Motor neuron (in vitro differentiated cells): Measurements from ENCODE around the gene ABHD17C. TPM values are rescaled to one million over a fixed set of nuclear protein-coding genes. Genes with fewer than 3 reads are reported as not detected.

ENCODE experiments used
- ATAC-seq, 8 experiments: fragments of 200-7000 bp; cut with Tn5 transposase; replicated peaks in 6 of 8; 2 replicates each; pipeline ENCODE4 v1.8.0; 2021; ENCODE audit warnings: mild to moderate bottlenecking in 8 of 8, moderate library complexity in 8 of 8
- H3K27ac ChIP-seq, 2 donors: fragments of 250-450 bp; sonication (Bioruptor Pico); 2 replicates each; pipeline ENCODE4 v1.9.0; 2021; ENCODE audit warnings: antibody characterized with exemption in 2 of 2, mild to moderate bottlenecking in 2 of 2, moderate library complexity in 1 of 2
- H3K4me1 ChIP-seq, 2 donors: fragments of 250-450 bp; sonication (Bioruptor Pico); replicated peaks in 1 of 2; 2 replicates each; pipeline ENCODE4 v1.6.1; 2021; ENCODE audit warnings: antibody characterized with exemption in 2 of 2, mild to moderate bottlenecking in 2 of 2, moderate library complexity in 1 of 2
- H3K4me3 ChIP-seq, 5 donors: fragments of 250-450 bp; sonication (Bioruptor Pico); 2 replicates each; pipeline ENCODE4 v1.9.0; 2021; ENCODE audit warnings: antibody characterized with exemption in 5 of 5, mild to moderate bottlenecking in 5 of 5, moderate library complexity in 4 of 5
- WGBS, 10 experiments: fragments of 450-650 bp; shearing (Covaris generic); methylation state at CpG; one replicate each; pipeline ENCODE4 v1.0.0; 2022; 5-methylcytosine and 5-hydroxymethylcytosine counted together
- in situ Hi-C, 9 experiments: fragments of 400-800 bp; cut with MboI; loops; one replicate each; pipeline ENCODE4 v1.15.0; 2021; ENCODE audit warnings: low sequenced_read_pairs in 9 of 9, low pct_unique_long_range_greater_than_20kb in 2 of 9; ENCODE audit not compliant: unreplicated experiment in 9 of 9
- total RNA-seq, 8 experiments: library from RNA; unstranded; fragments of 300-600 nt; gene quantifications; 2 replicates each; pipeline versions ENCODE4 v1.2.3 to v1.2.4, GENCODE V29; 2022

ABHD17C gene
- total RNA-seq, 8 experiments from 2014 or later = 6.8 to 19.7 (median 9.0) TPM

DNA sequence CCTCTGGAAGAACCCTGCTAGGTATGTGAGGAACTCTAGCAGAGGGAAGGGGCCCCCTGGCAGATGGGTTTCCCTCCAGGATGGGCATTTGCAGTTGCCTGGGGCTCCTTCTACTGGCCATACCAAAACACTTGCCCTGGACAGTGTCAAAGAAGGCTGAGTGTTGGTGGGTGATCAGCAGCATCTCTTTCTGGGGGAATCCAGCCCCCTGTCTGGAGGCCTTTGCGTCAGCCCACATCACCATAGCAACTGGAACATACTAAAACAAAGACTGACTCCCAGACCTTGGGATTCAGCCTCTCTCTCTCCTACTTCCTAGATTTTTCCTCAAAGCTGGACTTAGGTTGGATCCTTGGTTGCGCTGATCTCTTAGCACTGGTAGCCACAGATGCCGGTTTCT is 92.2 kb downstream of the ABHD17C start:
- WGBS, 10 experiments = 83 to 100% (median 93%) methylated on average over 1 of the region's 3 CpGs; no CpG with 5 or more reads in 6 of the 10 experiments
- peaks cover 0 to 6% of the 10 kb centered on the region in 2 donors for H3K4me1 ChIP-seq
- peak in 4 of 8 experiments; percentile 6 to 63 (median 42) for ATAC-seq
- in situ Hi-C loops = loop anchor here in 4 of 9 experiments (25.0 kb wide), 3 partner anchors 175 to 325 kb away; no protein-coding TSS in a partner anchor
- no peak overlapping the region for H3K4me3 ChIP-seq
- no peak overlapping the region for H3K27ac ChIP-seq

DNA sequence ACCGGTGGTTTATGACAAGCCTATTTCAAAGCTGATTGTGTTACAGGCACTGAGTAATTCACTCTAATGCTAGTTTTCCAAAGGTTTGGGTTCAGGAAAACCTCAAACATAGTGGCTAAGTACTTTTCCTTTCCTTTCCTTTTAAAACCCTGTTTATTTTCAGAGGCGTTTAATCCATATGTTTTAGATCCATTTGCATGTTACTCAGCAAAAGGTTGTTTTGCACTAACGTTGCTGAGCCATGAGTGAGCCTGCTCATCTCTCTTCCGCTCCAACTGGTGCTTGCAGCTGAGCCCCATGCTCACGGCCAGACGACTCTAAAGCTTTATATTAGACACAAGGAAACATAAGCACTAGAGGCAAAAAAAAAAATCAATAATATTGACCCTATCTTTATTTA is 93.4 kb downstream of the ABHD17C start:
- H3K4me3 ChIP-seq = no peak overlapping the region
- WGBS, 10 experiments = 26 to 100% (median 60%) methylated on average over 1 to 6 of the region's 6 CpGs; no CpG with 5 or more reads in 1 of the 10 experiments
- in situ Hi-C loops = loop anchor here in 4 of 9 experiments (25.0 kb wide), 3 partner anchors 174 to 326 kb away; no protein-coding TSS in a partner anchor

DNA sequence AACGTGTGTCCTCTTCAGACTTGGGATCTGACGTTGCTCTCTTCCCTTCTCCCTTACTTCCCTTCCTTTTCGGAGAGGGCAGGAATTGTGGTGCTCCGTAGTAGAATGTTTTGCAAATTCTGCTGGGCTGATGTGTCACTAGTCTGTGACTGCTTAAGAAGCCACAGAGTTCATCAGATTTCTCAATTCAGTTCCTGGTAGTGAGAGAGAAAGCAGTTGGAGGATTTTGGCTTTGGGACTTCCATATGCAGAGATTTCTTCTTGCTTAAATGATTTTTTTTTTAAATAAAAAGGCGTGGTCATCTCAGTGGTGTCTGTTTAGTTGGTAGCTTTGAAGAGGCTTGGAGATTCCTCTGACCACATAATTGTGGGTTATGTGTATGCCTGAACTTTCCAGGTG is 94.2 kb downstream of the ABHD17C start:
- 0 to 68% (median 40%) methylated on average over 1 to 4 of the region's 5 CpGs; no CpG with 5 or more reads in 5 of the 10 experiments for WGBS, 10 experiments
- in situ Hi-C loops = loop anchor here in 4 of 9 experiments (25.0 kb wide), 3 partner anchors 173 to 327 kb away; no protein-coding TSS in a partner anchor
- peaks cover 0 to 6% of the 10 kb centered on the region in 2 donors for H3K4me1 ChIP-seq
- ATAC-seq = peak in 3 of 8 experiments; percentile 14 to 46 (median 19)
- H3K4me3 ChIP-seq = no peak overlapping the region
- H3K27ac ChIP-seq = no peak overlapping the region

More for the DNA sequence above, 93.4 kb downstream of the ABHD17C start:
- no peak for ATAC-seq
- Histone ChIP-seq H3K4me1 (peaks cover 0 to 6% of the 10 kb centered on the region in 2 donors), H3K27ac (no peak overlapping the region)

DNA sequence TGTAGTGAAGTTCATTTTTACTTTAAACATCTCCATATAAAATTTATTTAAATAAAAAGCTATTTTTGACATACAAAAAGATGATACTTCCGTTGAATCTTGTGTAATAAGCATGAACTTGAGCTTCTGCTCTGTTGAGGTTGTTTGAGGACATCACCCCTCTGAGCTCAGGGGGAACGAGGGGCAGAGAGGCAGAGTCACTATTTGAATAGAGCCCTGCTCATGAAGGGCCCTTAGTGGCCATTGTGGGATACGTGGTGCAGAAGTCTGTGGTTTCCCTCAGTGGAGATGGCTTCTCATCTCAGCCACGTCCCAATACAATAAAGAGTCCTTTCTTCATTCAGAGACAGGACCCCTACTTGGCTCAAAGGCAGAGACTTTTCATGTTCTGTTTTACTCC is 94.7 kb downstream of the ABHD17C start:
- 28 to 100% (median 80%) methylated on average over 1 to 3 of the region's 4 CpGs for WGBS, 10 experiments
- peak in 1 of 8 experiments; percentile 0 for ATAC-seq
- Histone ChIP-seq H3K27ac (no peak overlapping the region), H3K4me1 (peaks cover 0 to 6% of the 10 kb centered on the region in 2 donors), H3K4me3 (no peak overlapping the region)
- in situ Hi-C loops = loop anchor here in 4 of 9 experiments (25.0 kb wide), 3 partner anchors 173 to 327 kb away; no protein-coding TSS in a partner anchor

DNA sequence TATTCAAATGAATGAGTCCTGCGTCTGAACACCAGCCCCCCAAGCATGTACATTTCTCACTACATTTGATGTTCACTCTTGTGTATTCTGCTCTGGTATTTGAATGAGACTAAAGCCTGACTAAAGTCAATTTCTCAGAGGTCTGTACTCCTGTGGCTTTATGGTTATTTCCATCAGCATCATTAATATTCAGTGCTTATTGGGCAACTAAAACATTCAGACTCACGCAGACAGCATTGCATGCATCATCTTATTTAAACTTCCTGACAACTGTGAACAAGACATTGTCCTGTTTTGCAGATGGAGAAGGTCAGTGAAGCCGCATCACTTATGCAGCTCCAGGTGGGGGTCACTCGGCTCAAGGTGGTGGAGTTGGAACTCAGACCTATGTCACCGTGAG is 95.1 kb downstream of the ABHD17C start:
- H3K4me3 ChIP-seq = no peak overlapping the region
- ATAC-seq = no peak
- WGBS, 10 experiments = 72 to 100% (median 90%) methylated on average over 1 to 5 of the region's 5 CpGs
- peaks cover 0 to 6% of the 10 kb centered on the region in 2 donors for H3K4me1 ChIP-seq
- no peak overlapping the region for H3K27ac ChIP-seq
- in situ Hi-C loops = loop anchor here in 4 of 9 experiments (25.0 kb wide), 3 partner anchors 172 to 328 kb away; no protein-coding TSS in a partner anchor

DNA sequence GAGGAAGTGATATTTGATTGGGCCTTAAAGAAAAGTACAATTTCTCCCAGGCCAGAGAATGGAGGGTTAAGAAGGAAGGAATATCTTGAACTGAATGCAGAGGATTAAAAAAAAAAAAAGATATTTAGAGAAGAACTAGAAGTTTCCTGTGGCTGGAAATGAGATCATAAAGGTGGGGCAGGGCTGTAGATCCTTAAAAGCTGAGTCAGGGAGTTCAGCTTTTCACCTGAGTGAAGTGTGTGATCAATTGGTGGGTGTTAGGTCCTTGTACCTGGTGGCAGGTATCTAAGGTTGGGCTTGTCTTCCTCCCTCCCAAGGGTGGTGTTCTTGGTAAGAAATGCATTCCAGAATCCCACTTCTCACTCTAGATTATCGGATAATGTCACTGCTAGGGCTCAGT is 95.9 kb downstream of the ABHD17C start:
- Histone ChIP-seq H3K4me1 (peaks cover 0 to 6% of the 10 kb centered on the region in 2 donors), H3K4me3 (no peak overlapping the region), H3K27ac (no peak overlapping the region)
- in situ Hi-C loops = loop anchor here in 4 of 9 experiments (25.0 kb wide), 3 partner anchors 171 to 329 kb away; no protein-coding TSS in a partner anchor
- no peak for ATAC-seq
- WGBS, 10 experiments = 67 to 100% (median 100%) methylated on average over 1 of the region's 1 CpG; no CpG with 5 or more reads in 4 of the 10 experiments

DNA sequence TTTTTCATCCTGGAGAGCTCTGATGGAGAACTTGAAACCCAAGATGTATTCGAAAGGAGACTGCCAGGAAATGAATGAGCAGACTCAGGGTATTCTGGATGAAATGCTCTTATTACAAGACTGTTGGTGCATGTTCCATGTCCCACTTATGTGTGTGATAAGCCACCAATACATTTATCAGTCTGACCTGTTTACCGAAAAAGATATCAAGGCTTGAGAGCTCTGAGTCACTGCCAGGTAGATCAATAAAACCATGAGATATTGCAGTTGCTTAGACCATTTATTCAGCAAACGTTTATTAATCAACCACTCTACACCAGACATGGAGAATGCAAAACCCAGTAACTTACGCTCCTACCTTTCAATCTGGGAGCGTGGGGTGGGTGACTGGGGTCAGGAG is 101.3 kb downstream of the ABHD17C start:
- peak in 5 of 8 experiments; percentile 60 to 85 (median 66) for ATAC-seq
- Histone ChIP-seq H3K27ac (no peak overlapping the region), H3K4me3 (no peak overlapping the region), H3K4me1 (peaks cover 3 to 6% of the 10 kb centered on the region in 2 donors)
- in situ Hi-C loops = loop anchor here in 4 of 9 experiments (25.0 kb wide), 3 partner anchors 166 to 334 kb away; no protein-coding TSS in a partner anchor
- 39 to 87% (median 54%) methylated on average over 2 to 5 of the region's 5 CpGs; no CpG with 5 or more reads in 1 of the 10 experiments for WGBS, 10 experiments

DNA sequence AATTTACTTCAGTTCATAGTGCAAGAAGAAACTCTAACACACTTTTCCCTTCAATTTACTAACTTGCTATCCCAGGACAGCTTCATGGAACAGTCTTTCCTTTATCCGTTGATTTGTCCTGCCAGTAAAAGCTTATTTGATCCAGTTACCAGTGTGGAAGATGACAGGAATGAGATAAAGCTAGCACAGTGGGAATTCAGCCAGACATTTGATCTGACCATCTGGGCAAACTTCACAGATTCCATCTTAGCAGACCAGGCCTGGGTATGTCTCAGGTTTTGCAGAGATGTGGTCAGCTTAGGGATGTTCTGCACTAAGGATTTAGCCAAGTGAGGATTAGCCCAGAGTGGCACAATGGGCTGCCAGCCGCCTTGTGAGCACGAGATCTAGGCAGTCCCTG is 103.8 kb downstream of the ABHD17C start:
- ATAC-seq = no peak
- in situ Hi-C loops = loop anchor here in 4 of 9 experiments (25.0 kb wide), 3 partner anchors 163 to 337 kb away; no protein-coding TSS in a partner anchor
- no peak overlapping the region for H3K27ac ChIP-seq
- no peak overlapping the region for H3K4me3 ChIP-seq
- 79 to 100% (median 95%) methylated on average over 1 to 3 of the region's 3 CpGs; no CpG with 5 or more reads in 2 of the 10 experiments for WGBS, 10 experiments
- peaks cover 3 to 6% of the 10 kb centered on the region in 2 donors for H3K4me1 ChIP-seq

DNA sequence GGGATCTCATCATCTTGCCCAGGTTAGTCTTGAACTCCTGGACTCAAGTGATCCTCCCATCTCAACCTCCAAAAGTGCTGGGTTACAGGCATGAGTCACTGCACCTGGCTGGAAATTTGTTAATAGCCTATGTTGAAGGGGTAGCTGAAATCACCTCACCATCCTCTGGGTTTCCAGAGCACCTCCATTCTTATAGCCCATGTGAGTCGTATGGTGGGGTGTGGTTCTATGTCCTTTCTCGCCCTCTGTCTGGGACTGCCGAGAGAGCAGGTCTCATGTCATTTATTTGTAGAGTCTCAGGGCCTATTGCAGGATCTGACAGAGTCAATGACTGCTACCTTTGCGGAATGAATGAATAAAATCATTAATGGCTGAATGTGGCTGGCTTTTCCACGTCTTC is 105.0 kb downstream of the ABHD17C start:
- Histone ChIP-seq H3K4me3 (no peak overlapping the region), H3K27ac (no peak overlapping the region), H3K4me1 (peaks cover 3 to 6% of the 10 kb centered on the region in 2 donors)
- in situ Hi-C loops = no loop called here
- 26 to 100% (median 60%) methylated on average over 1 to 4 of the region's 5 CpGs; no CpG with 5 or more reads in 1 of the 10 experiments for WGBS, 10 experiments
- no peak for ATAC-seq

DNA sequence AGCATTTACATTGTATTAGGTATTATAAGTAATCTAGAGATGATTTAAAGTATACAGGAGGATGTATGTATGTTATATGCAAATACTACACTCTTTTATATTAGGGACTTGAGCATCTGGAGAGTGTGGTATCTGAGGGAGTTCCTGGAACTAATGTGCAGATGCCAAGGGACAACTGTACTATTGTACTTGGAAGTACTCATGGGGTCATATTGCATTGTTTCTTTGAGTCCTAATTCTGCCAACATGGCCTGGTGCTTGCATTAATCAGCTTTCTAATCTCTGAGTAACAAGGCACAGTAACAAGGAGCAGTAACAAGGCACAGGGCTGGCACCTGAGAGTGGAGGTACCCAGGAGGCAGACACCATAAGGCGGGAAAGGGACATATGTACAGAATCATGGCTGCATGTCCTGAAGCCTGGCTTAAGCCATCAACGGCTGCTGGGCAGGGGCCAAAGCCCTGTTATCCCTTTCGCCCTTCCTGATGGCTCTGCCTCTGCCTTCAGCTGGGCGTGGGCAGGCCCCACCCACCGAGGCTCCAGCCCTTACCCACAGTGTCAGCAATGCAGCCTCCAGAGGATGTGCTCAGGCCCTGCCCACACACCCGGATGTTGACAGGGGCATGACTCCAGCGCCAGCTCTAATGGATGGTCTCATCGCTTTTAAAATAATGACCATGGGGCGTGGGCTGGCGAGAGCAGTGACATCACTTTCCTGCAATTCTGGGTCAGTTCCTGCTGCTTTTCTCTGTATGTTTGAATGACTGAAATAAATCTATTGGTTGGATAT is 107.0 kb downstream of the ABHD17C start:
- Histone ChIP-seq H3K4me1 (peaks cover under 1 to 3% of the 10 kb centered on the region in 2 donors), H3K4me3 (no peak overlapping the region), H3K27ac (no peak overlapping the region)
- ATAC-seq = peak; percentile 8 to 99 (median 65)
- 11 to 90% (median 60%) methylated on average over 1 to 5 of the region's 10 CpGs; no CpG with 5 or more reads in 3 of the 10 experiments for WGBS, 10 experiments
- in situ Hi-C loops = no loop called here

DNA sequence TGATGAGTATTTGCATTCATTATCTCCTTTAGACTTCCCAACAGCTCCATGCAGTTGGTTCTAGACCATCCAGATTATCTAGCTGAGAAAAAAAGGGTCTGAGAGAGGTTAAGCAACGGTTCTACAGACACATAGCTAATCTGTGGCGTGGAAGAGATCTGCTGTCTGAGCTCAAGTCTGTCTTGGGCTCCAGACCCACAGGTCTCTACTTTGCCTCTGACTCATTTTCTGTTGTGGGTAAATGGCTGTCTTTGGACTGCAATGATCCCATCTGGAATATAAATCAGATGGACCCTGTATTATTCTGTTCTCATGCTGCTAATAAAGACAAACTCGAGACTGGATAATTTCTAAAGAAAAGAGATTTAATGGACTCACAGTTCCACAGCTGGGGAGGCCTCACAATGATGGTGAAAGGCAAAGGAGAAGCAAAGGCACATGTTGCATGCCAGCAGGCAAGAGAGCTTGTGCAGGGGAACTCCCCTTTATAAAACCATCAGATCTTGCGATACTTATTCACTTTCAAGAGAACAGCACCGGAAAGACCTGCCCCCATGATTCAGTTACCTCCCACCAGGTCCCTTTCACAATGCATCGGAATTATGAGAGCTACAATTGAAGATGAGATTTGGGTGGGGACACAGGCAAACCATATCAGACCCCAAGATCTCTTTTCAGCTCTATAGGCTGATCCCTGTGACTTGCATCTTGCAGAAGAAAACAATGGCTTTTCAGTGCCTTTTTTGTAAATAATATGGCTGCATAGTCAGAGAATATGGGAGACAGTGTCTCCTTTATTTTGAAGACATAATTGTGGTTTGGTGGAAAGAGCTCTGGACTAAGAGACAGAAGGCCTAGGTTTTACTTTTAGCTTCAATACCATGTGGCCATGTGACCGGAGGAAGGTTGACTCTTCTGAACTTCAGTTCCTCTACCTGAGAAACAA is 108.7 kb downstream of the ABHD17C start:
- 67 to 100% (median 86%) methylated on average over 1 to 7 of the region's 7 CpGs; no CpG with 5 or more reads in 1 of the 10 experiments for WGBS, 10 experiments
- in situ Hi-C loops = no loop called here
- Histone ChIP-seq H3K27ac (no peak overlapping the region), H3K4me3 (no peak overlapping the region), H3K4me1 (no peaks in the 10 kb centered on the region)
- ATAC-seq = no peak

DNA sequence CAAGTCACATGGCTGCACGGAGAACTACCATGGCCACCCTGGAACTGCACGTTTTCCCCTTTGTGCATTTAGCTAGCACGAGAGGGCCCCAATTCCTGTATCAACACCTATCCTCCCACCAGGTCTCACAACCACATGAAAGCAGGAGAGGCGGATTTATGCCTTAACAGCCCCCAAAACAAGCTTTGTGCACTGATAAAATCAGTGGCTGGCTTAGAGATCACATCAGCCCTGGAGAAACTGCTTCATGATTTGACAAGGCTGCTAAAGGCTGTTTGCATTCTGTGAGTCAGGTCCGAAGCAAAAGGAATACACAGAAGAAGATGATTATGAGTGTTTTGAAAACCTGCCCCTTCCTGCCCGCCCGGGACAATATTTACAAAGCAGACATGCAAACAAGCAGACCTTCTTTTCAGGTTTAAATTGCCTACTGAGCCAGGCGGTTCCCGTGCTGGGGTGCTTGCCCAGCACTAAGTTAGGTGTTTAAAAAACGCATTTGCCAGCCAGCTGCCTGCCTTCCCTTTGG is 109.9 kb downstream of the ABHD17C start:
- in situ Hi-C loops = no loop called here
- Histone ChIP-seq H3K4me1 (no peaks in the 10 kb centered on the region), H3K27ac (no peak overlapping the region), H3K4me3 (no peak overlapping the region)
- 7 to 67% (median 36%) methylated on average over 3 to 9 of the region's 10 CpGs; no CpG with 5 or more reads in 1 of the 10 experiments for WGBS, 10 experiments
- peak in 4 of 8 experiments; percentile 0 to 47 (median 8) for ATAC-seq
